ENCODE data around the gene ACVR1B.

Gene ACVR1B

DNA sequence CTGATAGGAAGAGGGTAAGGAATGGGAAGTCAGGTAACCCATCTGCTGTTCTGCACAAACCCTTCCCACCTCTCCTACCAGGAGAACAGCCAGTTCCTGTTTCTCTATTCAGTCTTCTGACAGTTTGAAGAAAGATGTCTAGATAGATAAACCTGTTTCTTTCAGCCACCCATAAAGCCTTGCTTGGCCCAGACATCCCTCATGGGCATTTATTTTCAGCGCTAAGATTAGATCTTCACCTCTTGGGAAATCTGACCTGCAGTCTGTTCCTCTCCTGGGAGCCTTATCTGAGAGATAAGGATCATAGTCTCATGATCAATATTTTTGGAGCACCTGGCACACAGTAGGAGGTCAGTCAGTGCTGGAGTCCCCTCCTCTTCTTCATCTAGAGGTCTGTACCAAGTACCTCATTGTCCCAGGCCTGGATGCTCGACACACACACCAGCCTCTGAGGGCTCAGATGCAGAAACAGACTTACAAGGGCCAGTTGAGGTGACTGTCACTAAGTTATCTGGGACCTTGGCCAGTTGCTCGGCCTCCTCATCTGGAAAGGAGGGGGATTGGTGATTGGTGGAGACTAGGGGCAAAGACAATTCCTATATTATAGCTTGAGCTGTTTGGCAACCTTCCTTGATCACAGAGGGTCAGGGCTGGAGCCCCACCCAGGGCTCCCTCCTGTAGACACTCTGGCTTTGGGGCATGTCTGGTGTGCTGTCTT is 26.0 kb upstream of the ACVR1B start:
- DNase-seq (ENCODE audit: low read depth): no peak
- TF ChIP-seq, protein P1, sequence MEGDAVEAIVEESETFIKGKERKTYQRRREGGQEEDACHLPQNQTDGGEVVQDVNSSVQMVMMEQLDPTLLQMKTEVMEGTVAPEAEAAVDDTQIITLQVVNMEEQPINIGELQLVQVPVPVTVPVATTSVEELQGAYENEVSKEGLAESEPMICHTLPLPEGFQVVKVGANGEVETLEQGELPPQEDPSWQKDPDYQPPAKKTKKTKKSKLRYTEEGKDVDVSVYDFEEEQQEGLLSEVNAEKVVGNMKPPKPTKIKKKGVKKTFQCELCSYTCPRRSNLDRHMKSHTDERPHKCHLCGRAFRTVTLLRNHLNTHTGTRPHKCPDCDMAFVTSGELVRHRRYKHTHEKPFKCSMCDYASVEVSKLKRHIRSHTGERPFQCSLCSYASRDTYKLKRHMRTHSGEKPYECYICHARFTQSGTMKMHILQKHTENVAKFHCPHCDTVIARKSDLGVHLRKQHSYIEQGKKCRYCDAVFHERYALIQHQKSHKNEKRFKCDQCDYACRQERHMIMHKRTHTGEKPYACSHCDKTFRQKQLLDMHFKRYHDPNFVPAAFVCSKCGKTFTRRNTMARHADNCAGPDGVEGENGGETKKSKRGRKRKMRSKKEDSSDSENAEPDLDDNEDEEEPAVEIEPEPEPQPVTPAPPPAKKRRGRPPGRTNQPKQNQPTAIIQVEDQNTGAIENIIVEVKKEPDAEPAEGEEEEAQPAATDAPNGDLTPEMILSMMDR (IDR thresholded peaks at IDR 0.05; ENCODE audit: insufficient read depth, low read depth, low read length, missing control alignments): no peak
- H3K4me3 ChIP-seq (ENCODE audit: low read depth, low read length): no peak overlapping the region

DNA sequence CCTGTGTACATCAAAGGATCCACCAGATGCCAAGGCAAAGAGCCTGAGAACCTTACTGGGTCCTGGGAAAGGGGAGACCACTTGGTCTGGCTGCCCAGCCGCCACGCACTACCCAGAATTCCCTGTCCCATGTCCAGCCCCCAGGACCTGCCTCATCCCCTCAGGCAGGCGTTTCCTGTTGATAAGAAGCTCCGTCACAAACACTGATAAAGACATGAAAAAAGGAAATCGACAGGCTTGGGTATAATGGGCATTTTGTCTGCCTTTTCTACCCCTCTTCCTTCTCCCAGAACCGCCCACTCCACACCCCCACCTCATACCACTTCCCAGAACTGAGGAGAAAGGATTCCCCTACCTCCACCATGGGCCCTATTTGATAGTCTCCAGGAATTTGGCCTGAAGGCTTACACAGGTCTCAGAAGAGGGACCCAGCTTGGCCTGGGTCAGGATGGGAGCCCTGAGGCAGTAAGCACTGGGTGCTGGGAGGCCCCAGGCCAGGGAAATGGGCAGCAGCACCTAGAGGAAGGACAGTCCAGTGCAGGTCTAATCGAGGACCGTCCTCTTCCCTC is 25.4 kb upstream of the ACVR1B start:
- DNase-seq (ENCODE audit: low read depth): no peak
- no peak overlapping the region for H3K4me3 ChIP-seq (ENCODE audit: low read depth, low read length)
- TF ChIP-seq, protein P1 (IDR thresholded peaks at IDR 0.05; ENCODE audit: insufficient read depth, low read depth, low read length, missing control alignments): no peak

DNA sequence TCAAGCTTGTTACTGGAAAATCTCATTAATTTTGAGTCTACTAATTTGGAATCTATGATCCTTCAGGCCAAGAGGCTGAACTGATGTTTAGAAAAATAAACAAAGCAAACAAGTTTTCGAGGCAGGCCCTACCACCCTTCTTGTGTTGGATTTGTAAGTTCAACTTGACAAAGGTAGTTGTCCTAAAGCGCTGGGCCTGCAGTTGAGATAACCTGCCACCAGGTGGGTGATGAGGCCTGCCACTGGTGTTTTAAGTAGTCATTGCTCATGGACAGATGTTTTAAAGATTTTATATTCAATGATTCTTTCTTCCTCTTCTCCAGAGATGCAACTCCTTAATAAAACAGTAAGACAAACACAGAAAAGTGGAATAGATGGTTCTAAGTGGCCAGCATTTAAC is 24.8 kb upstream of the ACVR1B start:
- TF ChIP-seq, protein P1 (IDR thresholded peaks at IDR 0.05; ENCODE audit: insufficient read depth, low read depth, low read length, missing control alignments): peak; percentile 53
- peak; percentile 71 for DNase-seq (ENCODE audit: low read depth)
- no peak overlapping the region for H3K4me3 ChIP-seq (ENCODE audit: low read depth, low read length)

DNA sequence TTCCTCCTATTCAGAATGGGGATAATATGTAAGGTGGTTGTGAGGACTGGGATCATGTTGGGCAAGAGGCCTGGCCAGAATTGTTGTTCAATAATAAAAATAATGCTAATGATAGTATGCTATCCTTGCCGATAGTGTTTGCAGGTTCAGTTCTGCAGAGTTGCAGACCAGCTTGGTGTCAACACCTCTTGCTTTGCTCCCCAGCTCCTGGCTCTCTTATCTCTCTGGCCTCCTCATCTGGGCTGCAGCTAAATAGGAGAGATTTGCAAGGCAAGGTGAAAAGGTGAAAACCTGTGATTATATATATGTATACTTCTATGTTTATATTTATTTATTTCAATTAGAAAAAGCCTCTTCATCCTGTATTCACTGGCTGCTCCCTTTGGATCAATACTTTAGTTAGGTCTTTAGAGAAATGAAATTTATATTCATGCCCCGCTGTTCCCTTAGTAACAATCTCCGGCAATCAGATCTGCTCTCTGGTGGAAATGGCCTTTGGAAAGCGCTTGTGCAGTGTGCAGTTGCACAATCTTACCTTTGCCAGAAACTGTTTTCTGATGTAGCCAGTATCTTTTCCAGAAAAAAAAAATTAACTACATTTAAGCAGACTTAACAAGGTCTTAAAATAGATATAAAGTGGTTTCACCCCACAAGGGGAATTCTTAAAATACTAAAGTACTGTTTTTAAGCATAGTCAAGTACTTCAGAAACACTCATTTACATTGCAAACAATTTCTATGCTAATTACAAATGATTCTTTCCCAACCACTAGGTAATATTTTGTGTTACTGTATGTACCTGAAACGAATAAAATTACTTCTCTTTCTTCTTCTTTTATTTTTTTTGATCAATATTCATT is 19.1 kb upstream of the ACVR1B start:
- TF ChIP-seq, protein P1 (IDR thresholded peaks at IDR 0.05; ENCODE audit: insufficient read depth, low read depth, low read length, missing control alignments): no peak
- H3K4me3 ChIP-seq (ENCODE audit: low read depth, low read length): no peak overlapping the region
- DNase-seq (ENCODE audit: low read depth): no peak

DNA sequence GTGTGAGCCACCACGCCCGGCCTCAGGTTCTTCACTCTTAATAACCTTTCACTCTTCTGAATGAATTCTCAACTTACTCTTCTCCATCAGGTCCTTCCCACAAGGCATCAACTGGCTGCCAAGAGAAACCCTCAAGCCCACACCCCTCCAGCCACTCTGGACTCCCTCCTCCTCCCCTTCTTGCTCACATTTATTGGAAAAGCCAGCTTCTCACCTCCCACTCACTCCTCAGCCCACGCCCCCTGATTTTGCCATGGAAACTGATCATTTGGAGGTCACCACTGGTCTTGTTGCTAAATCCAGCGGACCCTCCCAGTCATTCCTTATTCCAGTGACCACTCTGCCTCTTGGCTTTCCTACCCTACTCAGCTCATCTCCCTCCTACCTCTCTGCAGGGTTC is 17.4 kb upstream of the ACVR1B start:
- DNase-seq (ENCODE audit: low read depth): no peak
- TF ChIP-seq, protein P1 (IDR thresholded peaks at IDR 0.05; ENCODE audit: insufficient read depth, low read depth, low read length, missing control alignments): no peak
- no peak overlapping the region for H3K4me3 ChIP-seq (ENCODE audit: low read depth, low read length)

DNA sequence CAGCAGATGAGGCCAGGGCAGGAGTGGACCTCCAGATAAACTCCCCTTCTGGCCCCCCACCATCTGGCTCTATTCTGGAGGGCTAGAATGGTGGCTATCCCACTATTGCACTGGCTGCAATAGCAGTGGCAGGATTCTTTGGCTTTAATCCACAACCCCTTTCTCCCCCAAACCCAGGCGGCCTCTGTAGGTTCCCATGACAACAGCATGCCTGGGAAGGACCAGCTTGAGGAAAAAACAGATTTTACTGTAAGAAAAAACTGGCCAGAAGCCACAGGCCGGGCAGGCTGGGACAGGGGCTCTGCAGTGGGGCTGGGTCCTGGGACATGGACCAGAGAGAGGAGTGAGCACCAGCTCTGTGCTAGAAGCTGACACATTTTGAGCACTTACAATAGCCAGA is 13.6 kb upstream of the ACVR1B start:
- no peak for DNase-seq (ENCODE audit: low read depth)

More for the DNA sequence above, 13.6 kb upstream of the ACVR1B start:
- H3K4me3 ChIP-seq (ENCODE audit: low read depth, low read length): no peak overlapping the region
- TF ChIP-seq, protein P1 (IDR thresholded peaks at IDR 0.05; ENCODE audit: insufficient read depth, low read depth, low read length, missing control alignments): no peak
